ENCODE data around the gene CTXN1. TPM values are rescaled to one million over a fixed set of nuclear protein-coding genes. Genes with fewer than 3 reads are reported as not detected.

CTXN1 gene
- total RNA-seq, 1 experiment from 2014 or later, result 71.7 TPM

DNA sequence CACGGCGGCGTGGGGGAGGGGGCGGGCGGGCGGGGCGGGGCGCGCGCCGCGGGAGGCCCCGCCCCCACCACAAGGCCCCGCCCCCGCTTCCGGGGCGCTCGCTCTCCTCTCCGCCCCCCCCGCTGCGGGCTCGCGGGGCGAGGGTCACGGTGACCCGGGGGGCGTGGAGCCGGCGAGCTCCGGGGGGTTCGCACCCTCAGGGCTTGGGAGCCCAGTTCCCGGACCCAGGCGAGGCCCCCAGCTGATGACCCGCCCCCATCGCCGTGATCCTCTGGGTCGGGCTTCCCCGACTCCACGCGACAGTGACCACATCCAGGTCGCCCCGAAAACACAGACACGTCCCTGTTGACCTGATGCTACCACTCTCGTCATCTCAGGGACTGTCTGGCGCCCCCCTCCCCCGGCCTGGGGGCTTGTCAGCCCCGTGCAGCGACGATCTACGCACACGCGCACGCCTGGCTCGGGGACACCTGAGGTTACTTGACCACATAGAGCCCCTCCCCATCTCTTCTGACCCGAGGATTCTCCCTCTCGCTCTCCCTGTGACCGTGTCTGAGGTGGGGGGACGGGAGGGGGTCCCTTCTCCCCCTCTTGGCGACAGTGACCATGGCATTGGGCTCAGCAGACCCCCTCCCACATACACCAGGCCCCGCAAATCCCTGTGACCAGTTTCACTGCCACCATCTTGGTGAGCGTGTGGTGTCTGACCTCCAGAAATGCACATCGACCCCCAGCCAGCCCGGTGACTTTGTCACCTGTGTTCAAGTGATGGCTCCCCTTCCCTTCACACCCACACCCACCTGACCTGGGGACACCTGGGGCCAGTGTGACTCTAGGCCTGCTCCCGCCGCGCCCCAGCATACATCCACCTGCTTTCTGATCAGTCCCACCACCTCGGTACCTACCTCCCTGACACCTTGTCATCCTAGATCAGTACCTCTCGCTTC, 21.6 kb downstream of the CTXN1 start:
- no peak for TF ChIP-seq EZH2 (IDR thresholded peaks at IDR 0.05; ENCODE audit: borderline replicate concordance, low read depth, low read length, poor library complexity, severe bottlenecking)
- TF ChIP-seq, protein P1, sequence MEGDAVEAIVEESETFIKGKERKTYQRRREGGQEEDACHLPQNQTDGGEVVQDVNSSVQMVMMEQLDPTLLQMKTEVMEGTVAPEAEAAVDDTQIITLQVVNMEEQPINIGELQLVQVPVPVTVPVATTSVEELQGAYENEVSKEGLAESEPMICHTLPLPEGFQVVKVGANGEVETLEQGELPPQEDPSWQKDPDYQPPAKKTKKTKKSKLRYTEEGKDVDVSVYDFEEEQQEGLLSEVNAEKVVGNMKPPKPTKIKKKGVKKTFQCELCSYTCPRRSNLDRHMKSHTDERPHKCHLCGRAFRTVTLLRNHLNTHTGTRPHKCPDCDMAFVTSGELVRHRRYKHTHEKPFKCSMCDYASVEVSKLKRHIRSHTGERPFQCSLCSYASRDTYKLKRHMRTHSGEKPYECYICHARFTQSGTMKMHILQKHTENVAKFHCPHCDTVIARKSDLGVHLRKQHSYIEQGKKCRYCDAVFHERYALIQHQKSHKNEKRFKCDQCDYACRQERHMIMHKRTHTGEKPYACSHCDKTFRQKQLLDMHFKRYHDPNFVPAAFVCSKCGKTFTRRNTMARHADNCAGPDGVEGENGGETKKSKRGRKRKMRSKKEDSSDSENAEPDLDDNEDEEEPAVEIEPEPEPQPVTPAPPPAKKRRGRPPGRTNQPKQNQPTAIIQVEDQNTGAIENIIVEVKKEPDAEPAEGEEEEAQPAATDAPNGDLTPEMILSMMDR (conservative IDR thresholded peaks at IDR 0.05; ENCODE audit: low read depth, low read length), result no peak
- CTCF ChIA-PET, result interaction anchor here (0.9 to 1.0 kb wide), 2 partner anchors 16 to 35 kb away, joined by 3 to 5 read pairs; partner anchors contain the start of gene SNAPC2
- no peak for DNase-seq (ENCODE audit: low spot score)
- intact Hi-C loops (cut with micrococcal nuclease; ENCODE audit: unreplicated experiment), result no loop called here
- BruUV-seq (replicated peaks), result no TSS peak
- H3K4me1 ChIP-seq (ENCODE audit: insufficient read depth, low read length, poor library complexity, severe bottlenecking), result peaks cover 13% of the 10 kb centered on the region
- H3K27ac ChIP-seq (ENCODE audit: low read depth, low read length, poor library complexity, severe bottlenecking), result peak overlapping the region; percentile 77
- no peaks in the 10 kb centered on the region for H3K9me3 ChIP-seq (ENCODE audit: low read depth, low read length, poor library complexity, severe bottlenecking)
- H3K27me3 ChIP-seq (replicated peaks; ENCODE audit: insufficient read depth, low read depth, low read length, poor library complexity), result no peaks in the 10 kb centered on the region
- H3K36me3 ChIP-seq (ENCODE audit: insufficient read depth, low read length, poor library complexity, severe bottlenecking), result peaks cover 8% of the 10 kb centered on the region
- peak overlapping the region; percentile 92 for H3K4me3 ChIP-seq (ENCODE audit: low read depth, low read length, poor library complexity, severe bottlenecking)
- POLR2A ChIA-PET (ENCODE audit: low non-redundant PET), result interaction anchor here (0.6 kb wide), 1 partner anchor 17 kb away, joined by 4 read pairs; no protein-coding TSS in a partner anchor

DNA sequence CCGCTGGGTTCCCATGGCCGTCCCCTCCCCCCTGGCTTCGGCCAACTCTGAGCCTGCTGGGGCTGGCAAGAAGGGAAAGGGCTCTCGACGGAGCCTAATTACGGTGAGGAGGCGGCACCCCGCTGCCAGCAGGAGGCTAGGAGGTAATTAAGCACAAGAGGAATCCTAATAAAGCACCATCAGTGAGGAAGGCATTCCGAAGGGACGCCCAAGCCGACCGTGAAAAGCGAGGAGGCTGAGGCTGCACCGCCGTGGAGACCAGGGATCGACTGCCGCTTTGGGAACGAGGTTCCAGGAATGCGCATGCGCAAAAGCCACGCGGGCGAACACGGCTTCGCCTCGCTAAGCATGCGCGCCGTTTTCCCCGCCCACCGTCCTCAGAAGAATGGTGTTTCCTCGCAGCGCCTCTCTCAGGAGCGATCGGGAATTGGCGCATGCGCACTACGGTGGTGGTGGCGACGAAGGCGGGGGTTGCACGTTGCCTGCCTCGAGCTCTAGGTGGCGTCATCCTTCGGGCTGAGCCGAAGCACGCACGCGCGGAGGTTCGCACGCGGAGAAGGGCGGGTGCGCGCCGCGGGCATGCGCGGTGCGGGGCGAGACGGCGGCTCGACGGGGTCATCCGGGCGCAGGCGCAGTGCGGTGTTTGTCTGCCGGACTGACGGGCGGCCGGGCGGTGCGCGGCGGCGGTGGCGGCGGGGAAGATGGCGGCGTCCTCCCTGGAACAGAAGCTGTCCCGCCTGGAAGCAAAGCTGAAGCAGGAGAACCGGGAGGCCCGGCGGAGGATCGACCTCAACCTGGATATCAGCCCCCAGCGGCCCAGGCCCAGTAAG, 22.5 kb downstream of the CTXN1 start, which contains the start of gene MAP2K7:
TSS of gene MAP2K7 (plus strand) at position 634 of the 830 bp plus-strand sequence. CDS start at position 702, 68 bp downstream.
- peak; percentile 99 for DNase-seq (ENCODE audit: low spot score)
- no peak for TF ChIP-seq EZH2 (IDR thresholded peaks at IDR 0.05; ENCODE audit: borderline replicate concordance, low read depth, low read length, poor library complexity, severe bottlenecking)
- TF ChIP-seq, protein P1 (conservative IDR thresholded peaks at IDR 0.05; ENCODE audit: low read depth, low read length), result peak; percentile 82
- Histone ChIP-seq H3K4me1 (ENCODE audit: insufficient read depth, low read length, poor library complexity, severe bottlenecking) (peaks cover 13% of the 10 kb centered on the region), H3K36me3 (ENCODE audit: insufficient read depth, low read length, poor library complexity, severe bottlenecking) (peaks cover 8% of the 10 kb centered on the region), H3K27me3 (replicated peaks; ENCODE audit: insufficient read depth, low read depth, low read length, poor library complexity) (no peaks in the 10 kb centered on the region), H3K4me3 (ENCODE audit: low read depth, low read length, poor library complexity, severe bottlenecking) (peak within 1 kb of the TSS; percentile 92), H3K9me3 (ENCODE audit: low read depth, low read length, poor library complexity, severe bottlenecking) (no peaks in the 10 kb centered on the region), H3K27ac (ENCODE audit: low read depth, low read length, poor library complexity, severe bottlenecking) (peak within 1 kb of the TSS; percentile 77)
- POLR2A ChIA-PET (ENCODE audit: low non-redundant PET), result interaction anchor here (0.5 to 0.6 kb wide), 4 partner anchors 16 to 610 kb away, joined by 3 to 12 read pairs (median 6); no protein-coding TSS in a partner anchor
- no TSS peak for BruUV-seq (replicated peaks)
- intact Hi-C loops (cut with micrococcal nuclease; ENCODE audit: unreplicated experiment), result loop anchor here (2.0 kb wide), 1 partner anchor 33 kb away; no protein-coding TSS in a partner anchor
- CTCF ChIA-PET, result interaction anchor here (0.9 to 1.0 kb wide), 2 partner anchors 17 to 34 kb away, joined by 3 to 5 read pairs; partner anchors contain the start of gene SNAPC2

DNA sequence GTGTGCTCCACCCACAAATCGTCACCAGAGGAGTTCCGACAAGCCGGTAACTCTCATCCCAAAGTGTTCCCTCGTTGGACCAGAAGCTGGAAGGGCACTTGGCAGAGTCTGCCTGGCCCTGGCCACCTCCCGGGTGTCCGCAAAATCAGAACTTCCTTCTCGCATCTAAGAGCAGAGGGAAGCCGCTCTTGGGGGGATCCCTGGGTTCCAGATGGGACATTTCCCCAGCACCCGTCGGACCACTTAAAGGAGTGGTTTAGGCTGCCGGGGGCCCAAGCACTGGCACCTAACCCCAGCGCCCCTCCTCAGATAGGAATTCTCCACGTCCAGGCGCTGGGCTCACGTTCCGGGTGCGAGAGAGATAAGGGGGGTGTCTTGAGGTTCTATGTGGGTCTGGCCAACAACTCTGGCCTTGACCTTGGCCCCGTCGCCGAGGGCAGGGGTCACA, 23.1 kb downstream of the CTXN1 start:
- intact Hi-C loops (cut with micrococcal nuclease; ENCODE audit: unreplicated experiment), result loop anchor here (2.0 kb wide), 1 partner anchor 32 kb away; no protein-coding TSS in a partner anchor
- CTCF ChIA-PET, result interaction anchor here (0.5 to 1.0 kb wide), 3 partner anchors 18 to 328 kb away, joined by 3 to 6 read pairs (median 5); partner anchors contain the start of gene SNAPC2
- POLR2A ChIA-PET (ENCODE audit: low non-redundant PET), result interaction anchor here (0.5 to 0.6 kb wide), 3 partner anchors 350 to 611 kb away, joined by 3 to 12 read pairs (median 7); no protein-coding TSS in a partner anchor
- Histone ChIP-seq H3K36me3 (ENCODE audit: insufficient read depth, low read length, poor library complexity, severe bottlenecking) (peaks cover 8% of the 10 kb centered on the region), H3K4me3 (ENCODE audit: low read depth, low read length, poor library complexity, severe bottlenecking) (peak overlapping the region; percentile 92), H3K9me3 (ENCODE audit: low read depth, low read length, poor library complexity, severe bottlenecking) (no peaks in the 10 kb centered on the region), H3K27ac (ENCODE audit: low read depth, low read length, poor library complexity, severe bottlenecking) (peak overlapping the region; percentile 74), H3K4me1 (ENCODE audit: insufficient read depth, low read length, poor library complexity, severe bottlenecking) (peaks cover 13% of the 10 kb centered on the region), H3K27me3 (replicated peaks; ENCODE audit: insufficient read depth, low read depth, low read length, poor library complexity) (no peaks in the 10 kb centered on the region)
- TF ChIP-seq, protein P1 (conservative IDR thresholded peaks at IDR 0.05; ENCODE audit: low read depth, low read length), result no peak
- TF ChIP-seq EZH2 (IDR thresholded peaks at IDR 0.05; ENCODE audit: borderline replicate concordance, low read depth, low read length, poor library complexity, severe bottlenecking), result no peak
- no peak for DNase-seq (ENCODE audit: low spot score)
- TSS peak; percentile 77 for BruUV-seq (replicated peaks)
